Neural cell (in vitro differentiated cells): Measurements from ENCODE around the gene MANEA. TPM values are rescaled to one million over a fixed set of nuclear protein-coding genes. Genes with fewer than 3 reads are reported as not detected.
A peak's percentile ranks its signal among the peaks of the same experiment; 100 is the strongest.

ENCODE experiments used
- H2AFZ ChIP-seq: fragments of 200-600, 300-800 bp; sonication (generic), shearing (Covaris generic); 2 replicates; pipeline ENCODE4 v1.6.0; 2014; ENCODE audit warnings: low read depth, mild to moderate bottlenecking, antibody characterized with exemption, low read length, moderate library complexity
- H3F3A ChIP-seq: fragments of 200-600 bp; shearing (Covaris generic); 2 replicates; pipeline ENCODE4 v1.6.1; 2016; ENCODE audit warnings: mild to moderate bottlenecking, moderate library complexity, mixed read lengths, antibody characterized with exemption, low read length; ENCODE audit not compliant: insufficient read depth, poor library complexity, severe bottlenecking
- H3K27ac ChIP-seq: fragments of 200-600, 300-800 bp; sonication (generic), shearing (Covaris generic); 2 replicates; pipeline ENCODE4 v1.5.1; 2014; ENCODE audit warnings: mild to moderate bottlenecking, low read length, moderate library complexity
- H3K27me3 ChIP-seq: fragments of 300-800, 200-600 bp; sonication (generic), shearing (Covaris generic); 2 replicates; pipeline ENCODE4 v1.6.0; 2014; ENCODE audit warnings: mild to moderate bottlenecking, low read depth, low read length, moderate library complexity; ENCODE audit not compliant: insufficient read depth
- H3K36me3 ChIP-seq: fragments of 300-800, 200-600 bp; sonication (generic), shearing (Covaris generic); 2 replicates; pipeline ENCODE4 v1.5.1; 2014; ENCODE audit warnings: mild to moderate bottlenecking, antibody characterized with exemption, low read length, moderate library complexity; ENCODE audit not compliant: insufficient read depth
- H3K4me2 ChIP-seq: fragments of 300-800, 200-600 bp; sonication (generic), shearing (Covaris generic); 2 replicates; pipeline ENCODE4 v1.6.0; 2014; ENCODE audit warnings: mild to moderate bottlenecking, low read length
- H3K4me3 ChIP-seq: fragments of 300-800, 200-600 bp; sonication (generic), shearing (Covaris generic); 2 replicates; pipeline ENCODE4 v1.5.1; 2014; ENCODE audit warnings: mild to moderate bottlenecking, low read length, moderate library complexity
- H3K79me2 ChIP-seq: fragments of 200-600 bp; shearing (Covaris generic); replicated peaks from 2 replicates; pipeline ENCODE4 v1.6.0; 2014; ENCODE audit warnings: mild to moderate bottlenecking, low read length, moderate library complexity; ENCODE audit not compliant: insufficient read depth
- H3K9ac ChIP-seq: fragments of 300-800, 200-600 bp; sonication (generic), shearing (Covaris generic); 2 replicates; pipeline ENCODE4 v1.6.1; 2016; ENCODE audit warnings: mild to moderate bottlenecking, low read length, mixed read lengths
- H3K9me2 ChIP-seq: fragments of 200-600 bp; shearing (Covaris generic); 2 replicates; pipeline ENCODE4 v1.6.1; 2016; ENCODE audit warnings: mild to moderate bottlenecking, low read length, mixed read lengths; ENCODE audit not compliant: insufficient read depth
- H3K9me3 ChIP-seq: fragments of 200-600, 300-800 bp; sonication (generic), shearing (Covaris generic); 2 replicates; pipeline ENCODE4 v1.6.1; 2016; ENCODE audit warnings: mild to moderate bottlenecking, mixed run types, low read length, moderate library complexity, mixed read lengths
- H4K20me1 ChIP-seq: fragments of 200-600 bp; shearing (Covaris generic); 2 replicates; pipeline ENCODE4 v1.6.1; 2016; ENCODE audit warnings: mild to moderate bottlenecking, mixed run types; ENCODE audit not compliant: insufficient read depth
- CTCF ChIP-seq: fragments of 450-650 bp; IDR thresholded peaks from 2 replicates; pipeline ENCODE4 v1.5.1; 2014; ENCODE audit warnings: antibody characterized with exemption, mild to moderate bottlenecking, moderate library complexity; ENCODE audit not compliant: poor library complexity, severe bottlenecking
- EP300 ChIP-seq: fragments of 450-650 bp; conservative IDR thresholded peaks from 2 replicates; pipeline ENCODE4 v1.6.1; 2014; ENCODE audit warnings: antibody characterized with exemption, mild to moderate bottlenecking, moderate library complexity; ENCODE audit not compliant: poor library complexity, severe bottlenecking
- EZH2 ChIP-seq: fragments of 200-600, 300-800 bp; shearing (Covaris generic), sonication (generic); IDR thresholded peaks from 2 replicates; pipeline ENCODE4 v1.6.1; 2014; ENCODE audit warnings: antibody characterized with exemption, low read length, borderline replicate concordance, mild to moderate bottlenecking; ENCODE audit not compliant: insufficient read depth, poor library complexity, severe bottlenecking
- MXI1 ChIP-seq: fragments of 450-650 bp; conservative IDR thresholded peaks from 2 replicates; pipeline ENCODE4 v1.6.1; 2014; ENCODE audit warnings: antibody characterized with exemption, mild to moderate bottlenecking; ENCODE audit not compliant: poor library complexity, severe bottlenecking
- POLR2AphosphoS5 ChIP-seq: IDR thresholded peaks from 2 replicates; pipeline ENCODE4 v1.6.1; 2012
- RAD21 ChIP-seq: fragments of 450-650 bp; conservative IDR thresholded peaks from 2 replicates; pipeline ENCODE4 v1.6.1; 2014; ENCODE audit warnings: antibody characterized with exemption, mild to moderate bottlenecking, moderate library complexity
- REST ChIP-seq: IDR thresholded peaks from 2 replicates; pipeline ENCODE4 v1.6.1; 2012; ENCODE audit warnings: borderline replicate concordance
- SMC3 ChIP-seq: fragments of 450-650 bp; conservative IDR thresholded peaks from 2 replicates; pipeline ENCODE4 v1.6.1; 2014; ENCODE audit warnings: antibody characterized with exemption, mild to moderate bottlenecking, moderate library complexity; ENCODE audit not compliant: poor library complexity
- TAF1 ChIP-seq: IDR thresholded peaks from 2 replicates; pipeline ENCODE4 v1.6.1; 2012; ENCODE audit warnings: low read depth
- polyA plus RNA-seq: library from polyadenylated mRNA; depleted of rRNA; stranded (reverse); fragments of >200 nt; gene quantifications from 2 replicates; pipeline ENCODE4 v1.2.3, GENCODE V29; 2014

Gene MANEA
- polyA plus RNA-seq, 1 donor from 2014 or later: 7.9 TPM

GRCh38 chr6:95547043-95547442 lies 30.3 kb upstream of the MANEA start:
- no peaks in the 10 kb centered on the region for H3K36me3 ChIP-seq
- no peaks in the 10 kb centered on the region for H3K9me3 ChIP-seq
- no peak overlapping the region for H3K9ac ChIP-seq
- H3K4me3 ChIP-seq: no peak overlapping the region
- H2AFZ ChIP-seq: no peak overlapping the region
- no peak overlapping the region for H3K27ac ChIP-seq
- TF ChIP-seq EZH2 (no peak), RAD21 (no peak), TAF1 (no peak), CTCF (no peak), POLR2AphosphoS5 (no peak), REST (no peak), SMC3 (no peak), EP300 (no peak), MXI1 (no peak)
- H4K20me1 ChIP-seq: no peaks in the 10 kb centered on the region
- H3K4me2 ChIP-seq: no peak overlapping the region
- H3K9me2 ChIP-seq: no peaks in the 10 kb centered on the region
- H3F3A ChIP-seq: no peaks in the 10 kb centered on the region
- no peaks in the 10 kb centered on the region for H3K27me3 ChIP-seq
- no peaks in the 10 kb centered on the region for H3K79me2 ChIP-seq

GRCh38 chr6:95548188-95548786 lies 29.0 kb upstream of the MANEA start:
- Histone ChIP-seq H3K9me2 (no peaks in the 10 kb centered on the region), H2AFZ (no peak overlapping the region), H3K4me3 (no peak overlapping the region), H3K9ac (no peak overlapping the region), H3K79me2 (no peaks in the 10 kb centered on the region), H4K20me1 (no peaks in the 10 kb centered on the region), H3F3A (no peaks in the 10 kb centered on the region), H3K9me3 (no peaks in the 10 kb centered on the region), H3K4me2 (no peak overlapping the region), H3K27ac (no peak overlapping the region), H3K36me3 (no peaks in the 10 kb centered on the region), H3K27me3 (no peaks in the 10 kb centered on the region)
- TF ChIP-seq EZH2: no peak
- no peak for TF ChIP-seq TAF1
- TF ChIP-seq EP300: peak; percentile 93
- no peak for TF ChIP-seq MXI1
- peak; percentile 70 for TF ChIP-seq REST
- no peak for TF ChIP-seq SMC3
- TF ChIP-seq RAD21: peak; percentile 9
- no peak for TF ChIP-seq CTCF
- TF ChIP-seq POLR2AphosphoS5: peak; percentile 88
